Measurements from ENCODE around the gene TMC1. TPM values are rescaled to one million over a fixed set of nuclear protein-coding genes. Genes with fewer than 3 reads are reported as not detected.

Gene TMC1
- total RNA-seq, 1 donor: 1.3 TPM

GRCh38 chr9:72681283-72681630 is 159.8 kb downstream of the TMC1 start:
- no peak for DNase-seq (ENCODE audit: low read depth)
- H3K4me3 ChIP-seq (ENCODE audit: low read depth, low read length): no peak overlapping the region
- TF ChIP-seq CTCF (IDR thresholded peaks at IDR 0.05; ENCODE audit: insufficient read depth, low read depth, low read length): no peak

GRCh38 chr9:72684615-72685014 is 163.2 kb downstream of the TMC1 start:
- DNase-seq (ENCODE audit: low read depth): no peak
- no peak overlapping the region for H3K4me3 ChIP-seq (ENCODE audit: low read depth, low read length)
- TF ChIP-seq CTCF (IDR thresholded peaks at IDR 0.05; ENCODE audit: insufficient read depth, low read depth, low read length): no peak

- DNase-seq (ENCODE audit: low read depth): no peak
- H3K4me3 ChIP-seq (ENCODE audit: low read depth, low read length): no peak overlapping the region
- TF ChIP-seq CTCF (IDR thresholded peaks at IDR 0.05; ENCODE audit: insufficient read depth, low read depth, low read length): no peak
Observed at GRCh38 chr9:72685911-72686310, 164.5 kb downstream of the TMC1 start.

GRCh38 chr9:72687331-72687730 is 165.9 kb downstream of the TMC1 start:
- H3K4me3 ChIP-seq (ENCODE audit: low read depth, low read length): no peak overlapping the region
- DNase-seq (ENCODE audit: low read depth): no peak
- no peak for TF ChIP-seq CTCF (IDR thresholded peaks at IDR 0.05; ENCODE audit: insufficient read depth, low read depth, low read length)

- no peak for DNase-seq (ENCODE audit: low read depth)
- H3K4me3 ChIP-seq (ENCODE audit: low read depth, low read length): no peak overlapping the region
- TF ChIP-seq CTCF (IDR thresholded peaks at IDR 0.05; ENCODE audit: insufficient read depth, low read depth, low read length): no peak
Observed at GRCh38 chr9:72691671-72692070, 170.3 kb downstream of the TMC1 start.

- no peak for TF ChIP-seq CTCF (IDR thresholded peaks at IDR 0.05; ENCODE audit: insufficient read depth, low read depth, low read length)
- no peak overlapping the region for H3K4me3 ChIP-seq (ENCODE audit: low read depth, low read length)
- DNase-seq (ENCODE audit: low read depth): no peak
Observed at GRCh38 chr9:72695365-72695764, 174.0 kb downstream of the TMC1 start.

GRCh38 chr9:72696511-72696910 is 175.1 kb downstream of the TMC1 start:
- DNase-seq (ENCODE audit: low read depth): no peak
- no peak for TF ChIP-seq CTCF (IDR thresholded peaks at IDR 0.05; ENCODE audit: insufficient read depth, low read depth, low read length)
- no peak overlapping the region for H3K4me3 ChIP-seq (ENCODE audit: low read depth, low read length)

Data from fibroblast of villous mesenchyme (primary cell).